ENCODE measurements around the gene BNC1.

DNA sequence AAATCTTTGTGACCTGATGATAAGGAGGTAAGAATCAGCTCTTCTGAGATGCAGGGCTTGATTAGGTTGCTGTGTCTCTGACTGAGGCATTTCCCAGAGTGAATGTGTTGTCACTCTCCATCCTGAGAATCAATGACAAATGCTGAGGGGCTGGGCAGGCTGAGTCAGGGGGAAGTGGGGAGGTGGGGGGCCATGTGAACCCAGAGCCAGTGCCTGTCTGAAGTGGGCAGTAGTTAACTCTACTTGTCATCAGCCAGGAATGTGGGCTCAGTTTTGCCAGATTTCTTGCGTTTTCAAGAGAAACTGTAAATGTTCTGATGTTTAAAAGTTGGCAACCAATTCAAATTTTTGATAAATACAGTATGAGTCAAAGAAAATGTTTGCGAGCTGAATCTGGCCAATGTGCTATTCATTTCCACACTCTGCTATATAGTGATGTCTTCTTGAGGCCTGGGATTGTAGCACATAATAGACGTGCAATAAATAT, 3.1 kb upstream of the BNC1 start:
- TF ChIP-seq, protein P1, sequence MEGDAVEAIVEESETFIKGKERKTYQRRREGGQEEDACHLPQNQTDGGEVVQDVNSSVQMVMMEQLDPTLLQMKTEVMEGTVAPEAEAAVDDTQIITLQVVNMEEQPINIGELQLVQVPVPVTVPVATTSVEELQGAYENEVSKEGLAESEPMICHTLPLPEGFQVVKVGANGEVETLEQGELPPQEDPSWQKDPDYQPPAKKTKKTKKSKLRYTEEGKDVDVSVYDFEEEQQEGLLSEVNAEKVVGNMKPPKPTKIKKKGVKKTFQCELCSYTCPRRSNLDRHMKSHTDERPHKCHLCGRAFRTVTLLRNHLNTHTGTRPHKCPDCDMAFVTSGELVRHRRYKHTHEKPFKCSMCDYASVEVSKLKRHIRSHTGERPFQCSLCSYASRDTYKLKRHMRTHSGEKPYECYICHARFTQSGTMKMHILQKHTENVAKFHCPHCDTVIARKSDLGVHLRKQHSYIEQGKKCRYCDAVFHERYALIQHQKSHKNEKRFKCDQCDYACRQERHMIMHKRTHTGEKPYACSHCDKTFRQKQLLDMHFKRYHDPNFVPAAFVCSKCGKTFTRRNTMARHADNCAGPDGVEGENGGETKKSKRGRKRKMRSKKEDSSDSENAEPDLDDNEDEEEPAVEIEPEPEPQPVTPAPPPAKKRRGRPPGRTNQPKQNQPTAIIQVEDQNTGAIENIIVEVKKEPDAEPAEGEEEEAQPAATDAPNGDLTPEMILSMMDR (IDR thresholded peaks at IDR 0.05; ENCODE audit: low read depth, low read length): no peak
- TF ChIP-seq POLR2A (IDR thresholded peaks at IDR 0.05; ENCODE audit: extremely low read depth, insufficient read length): no peak
- TF ChIP-seq MYC (IDR thresholded peaks at IDR 0.05; ENCODE audit: low read depth, low read length): no peak
- TF ChIP-seq, protein P2, sequence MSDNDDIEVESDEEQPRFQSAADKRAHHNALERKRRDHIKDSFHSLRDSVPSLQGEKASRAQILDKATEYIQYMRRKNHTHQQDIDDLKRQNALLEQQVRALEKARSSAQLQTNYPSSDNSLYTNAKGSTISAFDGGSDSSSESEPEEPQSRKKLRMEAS (IDR thresholded peaks at IDR 0.05; ENCODE audit: low read depth, low read length): no peak

Data from NB4 (cell line).